Right kidney (tissue), 9 donors: ENCODE measurements around the gene TP53TG3D.
"Not testable (repeated sequence)": the region's sequence is repeated elsewhere in the genome, so short reads cannot be mapped to it uniquely, and the experiment has no call there.

Experiments
- DNase-seq: peaks from one replicate; pipeline ENCODE4 v3.0.0-alpha.2; 2016
- long read RNA-seq, 8 donors: transcript quantifications; one replicate each; lab custom pipeline, GENCODE V29; 2026

Gene TP53TG3D
- long read RNA-seq, donor 1: 0 reads
- long read RNA-seq, donor 2: 0 reads
- long read RNA-seq, donor 3: 0 reads
- long read RNA-seq, donor 4: 0 reads
- long read RNA-seq, donor 5: 0 reads
- long read RNA-seq, donor 6: 0 reads
- long read RNA-seq, donor 7: 0 reads
- long read RNA-seq, donor 8: 0 reads

- DNase-seq: not testable (repeated sequence)
These were observed at the start of gene TP53TG3D for GRCh38 chr16:32252986-32253385. TP53TG3D (plus strand) TSS chr16:32253286; CDS start chr16:32253354, 68 bp downstream.

GRCh38 chr16:32253507-32253906 is 421 bp downstream of the TP53TG3D start:
- DNase-seq: not testable (repeated sequence)

GRCh38 chr16:32261526-32261925 is 8.4 kb downstream of the TP53TG3D start:
- not testable (repeated sequence) for DNase-seq

- not testable (repeated sequence) for DNase-seq
These were observed 10.5 kb downstream of the TP53TG3D start for GRCh38 chr16:32263552-32263951.

- DNase-seq: not testable (repeated sequence)
These were observed 28.8 kb downstream of the TP53TG3D start for GRCh38 chr16:32281910-32282309.

GRCh38 chr16:32283024-32283423 is 29.9 kb downstream of the TP53TG3D start:
- not testable (repeated sequence) for DNase-seq

GRCh38 chr16:32283917-32284495 is 30.9 kb downstream of the TP53TG3D start:
- not testable (repeated sequence) for DNase-seq

- not testable (repeated sequence) for DNase-seq
These were observed 32.0 kb downstream of the TP53TG3D start for GRCh38 chr16:32284800-32285796.

- not testable (repeated sequence) for DNase-seq
These were observed 33.1 kb downstream of the TP53TG3D start for GRCh38 chr16:32286193-32286592.

GRCh38 chr16:32287743-32288142 is 34.7 kb downstream of the TP53TG3D start:
- not testable (repeated sequence) for DNase-seq

- not testable (repeated sequence) for DNase-seq
These were observed 36.1 kb downstream of the TP53TG3D start for GRCh38 chr16:32289197-32289596.

GRCh38 chr16:32302776-32303175 is 49.7 kb downstream of the TP53TG3D start:
- DNase-seq: not testable (repeated sequence)
